ENCODE data around the gene TMEM212.

GRCh38 chr3:171827836-171828458 lies 15.2 kb upstream of the TMEM212 start:
- TF ChIP-seq CHD4 (IDR thresholded peaks at IDR 0.05; ENCODE audit: borderline replicate concordance, low read length), result no peak
- TF ChIP-seq CTCF (CRISPR knock-in tag; IDR thresholded peaks at IDR 0.05), result no peak
- TF ChIP-seq ZNF605 (CRISPR knock-in tag; IDR thresholded peaks at IDR 0.05), result no peak
- no peak for TF ChIP-seq DNMT1 (CRISPR knock-in tag; IDR thresholded peaks at IDR 0.05)

Measured in HepG2 (cell line).